K562 (cell line): ENCODE measurements around the gene G6PD. TPM values are rescaled to one million over a fixed set of nuclear protein-coding genes. Genes with fewer than 3 reads are reported as not detected.

Experiments used
- CBX1 ChIP-seq: sonication (generic); IDR thresholded peaks from 2 replicates; pipeline ENCODE4 v1.6.1; 2016; ENCODE audit warnings: antibody characterized with exemption, low read depth, mild to moderate bottlenecking
- ESRRB ChIP-seq: fragments of 250-450 bp; sonication (Bioruptor Pico); IDR thresholded peaks from 2 replicates; pipeline ENCODE4 v1.5.0; 2020; ENCODE audit warnings: mild to moderate bottlenecking, moderate library complexity, borderline replicate concordance
- FOXA1 ChIP-seq: fragments of 450-650 bp; IDR thresholded peaks from 2 replicates; pipeline ENCODE4 v1.6.1; 2016; ENCODE audit warnings: mild to moderate bottlenecking, borderline replicate concordance
- FOXK2 ChIP-seq, 2 experiments: fragments of 450-650 bp; IDR thresholded peaks in 1 of 2; conservative IDR thresholded peaks in 1 of 2; 2 replicates each; pipeline ENCODE4 v1.6.1; 2016; ENCODE audit warnings: low read depth in 2 of 2, mild to moderate bottlenecking in 1 of 2
- HDGF ChIP-seq: fragments of 450-650 bp; IDR thresholded peaks from 2 replicates; pipeline ENCODE4 v1.6.1; 2016
- HEY1 ChIP-seq: fragments of 250-450 bp; sonication (Bioruptor Pico); IDR thresholded peaks from 2 replicates; pipeline ENCODE4 v1.5.0; 2020; ENCODE audit warnings: mild to moderate bottlenecking, moderate library complexity, borderline replicate concordance
- KLF13 ChIP-seq: fragments of 450-650 bp; IDR thresholded peaks from 2 replicates; pipeline ENCODE4 v1.6.1; 2016; ENCODE audit warnings: missing genetic modification characterization, low read depth, mild to moderate bottlenecking, missing compliant biosample characterization, moderate library complexity, borderline replicate concordance
- POLR2AphosphoS5 ChIP-seq: IDR thresholded peaks from 2 replicates; pipeline ENCODE4 v1.6.1; 2011; ENCODE audit warnings: mild to moderate bottlenecking, low read depth, low read length, moderate library complexity; ENCODE audit not compliant: control insufficient read depth, insufficient read depth
- SMAD4 ChIP-seq: fragments of 250-450 bp; sonication (Bioruptor Pico); conservative IDR thresholded peaks from 2 replicates; pipeline ENCODE4 v1.8.0; 2021; ENCODE audit warnings: inconsistent platforms, mild to moderate bottlenecking, moderate library complexity
- TGIF2 ChIP-seq: sonication (generic); formaldehyde crosslinking; IDR thresholded peaks from 2 replicates; pipeline ENCODE4 v1.8.1; 2022; ENCODE audit warnings: mild to moderate bottlenecking, missing genetic modification reagents, moderate library complexity
- ZFX ChIP-seq: sonication (generic); formaldehyde crosslinking; IDR thresholded peaks from 2 replicates; pipeline ENCODE4 v1.8.0; 2022; ENCODE audit warnings: mild to moderate bottlenecking, missing genetic modification reagents, moderate library complexity
- ZKSCAN3 ChIP-seq: fragments of 250-450 bp; sonication (Bioruptor Pico); IDR thresholded peaks from 2 replicates; pipeline ENCODE4 v1.4.0; 2020
- ZNF766 ChIP-seq: fragments of 200-800 bp; sonication (Bioruptor generic); conservative IDR thresholded peaks from 2 replicates; pipeline ENCODE4 v1.6.1; 2016; ENCODE audit warnings: missing genetic modification characterization, missing compliant biosample characterization
- polyA plus RNA-seq, 8 experiments: library from polyadenylated mRNA; depleted of rRNA in 4 of 8; stranded (reverse) in 5 of 8; unstranded in 3 of 8; fragments of >200 nt; fragmentation: Nextera tagmentation in 2 of 8; fragmentation: Illumina TruSeq in 1 of 8; extraction: Ambion mirVana in 2 of 8; extraction: Trizol in 1 of 8; gene quantifications; 2 replicates each; pipeline versions ENCODE4 v1.2.1 to v1.2.3, GENCODE V29; 2011 to 2014; ENCODE audit warnings: inconsistent platforms in 1 of 8, missing spikeins in 1 of 8
- total RNA-seq, 7 experiments: library from RNA; depleted of rRNA in 6 of 7; stranded (reverse); fragments of >200 nt in 6 of 7; fragmentation: Illumina TruSeq in 2 of 7; extraction: Trizol in 2 of 7; gene quantifications; 2 replicates each; pipeline versions ENCODE4 v1.2.1 to v1.2.3, GENCODE V29; 2011 to 2021; ENCODE audit warnings: low replicate concordance in 1 of 7
- TF ChIP-seq, protein P1 (sequence below): fragments of 450-650 bp; IDR thresholded peaks from 2 replicates; pipeline ENCODE4 v1.6.1; 2017; ENCODE audit warnings: antibody characterized with exemption
- TF ChIP-seq, protein P2 (sequence below): IDR thresholded peaks from 2 replicates; pipeline ENCODE4 v1.6.1; 2014; ENCODE audit warnings: antibody characterized with exemption
- TF ChIP-seq, protein P3 (sequence below), 2 experiments: fragments of 450-650 bp; IDR thresholded peaks; 2 replicates each; pipeline ENCODE4 v1.6.1; 2016
- TF ChIP-seq, protein P4 (sequence below): IDR thresholded peaks from 2 replicates; pipeline ENCODE4 v1.6.1; 2012; ENCODE audit warnings: low read depth, low read length, improper control_type of control experiment, borderline replicate concordance
- TF ChIP-seq, protein P5 (sequence below): fragments of 150-350 bp; IDR thresholded peaks from 2 replicates; pipeline ENCODE4 v1.6.1; 2014; ENCODE audit warnings: low read depth, mild to moderate bottlenecking, low read length, borderline replicate concordance

Gene G6PD
- total and polyA plus RNA-seq, 9 of the 15 experiments (the other 6 are each of a cell fraction or from before 2014, with no cell fraction given), result 2.9 to 222 (median 66.4) TPM

DNA sequence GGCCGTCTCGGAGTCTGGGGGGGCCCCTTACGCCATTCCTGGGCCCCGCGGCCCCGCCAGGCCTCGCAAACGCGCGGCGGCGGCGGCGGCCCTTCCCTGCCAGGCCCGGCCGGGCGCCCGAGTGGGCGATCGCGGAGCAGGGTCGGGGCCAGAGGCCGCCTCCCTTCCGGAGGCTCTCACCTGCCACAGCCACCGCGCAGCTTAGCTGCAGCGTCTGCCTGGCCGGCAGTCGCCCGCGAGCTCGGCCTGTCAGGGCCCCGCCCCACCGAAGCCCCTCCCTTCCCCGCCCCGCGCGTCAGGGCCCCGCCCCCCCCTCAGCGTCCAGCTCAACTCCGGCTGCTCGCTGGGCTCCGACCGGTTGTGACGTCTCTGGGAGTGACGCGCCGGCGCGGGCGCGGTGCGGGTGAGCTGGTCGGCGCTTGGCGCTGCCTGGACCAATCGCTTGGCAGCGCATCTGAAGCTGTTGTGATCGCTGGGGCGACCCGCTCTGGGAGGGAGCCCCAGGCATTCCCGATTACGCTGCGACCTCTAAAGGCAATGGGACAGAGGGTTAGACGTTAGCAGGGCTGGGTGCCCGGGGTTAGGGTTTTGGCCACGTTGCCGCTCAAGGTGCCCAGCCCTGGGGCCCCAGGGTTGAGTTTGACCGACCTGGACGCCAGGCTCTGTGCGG, 56.1 kb downstream of the G6PD start, which contains the start of gene SLC10A3 (continued):
- TF ChIP-seq ZNF766, result no peak
- TF ChIP-seq HEY1 (CRISPR knock-in tag), result no peak
- no peak for TF ChIP-seq TGIF2 (CRISPR knock-in tag)
- TF ChIP-seq, protein P1, sequence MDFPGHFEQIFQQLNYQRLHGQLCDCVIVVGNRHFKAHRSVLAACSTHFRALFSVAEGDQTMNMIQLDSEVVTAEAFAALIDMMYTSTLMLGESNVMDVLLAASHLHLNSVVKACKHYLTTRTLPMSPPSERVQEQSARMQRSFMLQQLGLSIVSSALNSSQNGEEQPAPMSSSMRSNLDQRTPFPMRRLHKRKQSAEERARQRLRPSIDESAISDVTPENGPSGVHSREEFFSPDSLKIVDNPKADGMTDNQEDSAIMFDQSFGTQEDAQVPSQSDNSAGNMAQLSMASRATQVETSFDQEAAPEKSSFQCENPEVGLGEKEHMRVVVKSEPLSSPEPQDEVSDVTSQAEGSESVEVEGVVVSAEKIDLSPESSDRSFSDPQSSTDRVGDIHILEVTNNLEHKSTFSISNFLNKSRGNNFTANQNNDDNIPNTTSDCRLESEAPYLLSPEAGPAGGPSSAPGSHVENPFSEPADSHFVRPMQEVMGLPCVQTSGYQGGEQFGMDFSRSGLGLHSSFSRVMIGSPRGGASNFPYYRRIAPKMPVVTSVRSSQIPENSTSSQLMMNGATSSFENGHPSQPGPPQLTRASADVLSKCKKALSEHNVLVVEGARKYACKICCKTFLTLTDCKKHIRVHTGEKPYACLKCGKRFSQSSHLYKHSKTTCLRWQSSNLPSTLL, result no peak
- TF ChIP-seq, protein P2, sequence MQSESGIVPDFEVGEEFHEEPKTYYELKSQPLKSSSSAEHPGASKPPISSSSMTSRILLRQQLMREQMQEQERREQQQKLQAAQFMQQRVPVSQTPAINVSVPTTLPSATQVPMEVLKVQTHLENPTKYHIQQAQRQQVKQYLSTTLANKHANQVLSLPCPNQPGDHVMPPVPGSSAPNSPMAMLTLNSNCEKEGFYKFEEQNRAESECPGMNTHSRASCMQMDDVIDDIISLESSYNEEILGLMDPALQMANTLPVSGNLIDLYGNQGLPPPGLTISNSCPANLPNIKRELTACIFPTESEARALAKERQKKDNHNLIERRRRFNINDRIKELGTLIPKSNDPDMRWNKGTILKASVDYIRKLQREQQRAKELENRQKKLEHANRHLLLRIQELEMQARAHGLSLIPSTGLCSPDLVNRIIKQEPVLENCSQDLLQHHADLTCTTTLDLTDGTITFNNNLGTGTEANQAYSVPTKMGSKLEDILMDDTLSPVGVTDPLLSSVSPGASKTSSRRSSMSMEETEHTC, result no peak
- no peak for TF ChIP-seq HDGF
- TF ChIP-seq FOXK2 (conservative IDR thresholded peaks at IDR 0.05 in 1 of 2, IDR thresholded peaks at IDR 0.05 in 1 of 2; ENCODE audit: low read depth in 2 of 2), result peak; percentile 43 to 49; a peak in 2 of 4 replicates
- no peak for TF ChIP-seq KLF13 (tag)
- TF ChIP-seq SMAD4 (CRISPR knock-in tag), result peak; percentile 73
- TF ChIP-seq, protein P3, sequence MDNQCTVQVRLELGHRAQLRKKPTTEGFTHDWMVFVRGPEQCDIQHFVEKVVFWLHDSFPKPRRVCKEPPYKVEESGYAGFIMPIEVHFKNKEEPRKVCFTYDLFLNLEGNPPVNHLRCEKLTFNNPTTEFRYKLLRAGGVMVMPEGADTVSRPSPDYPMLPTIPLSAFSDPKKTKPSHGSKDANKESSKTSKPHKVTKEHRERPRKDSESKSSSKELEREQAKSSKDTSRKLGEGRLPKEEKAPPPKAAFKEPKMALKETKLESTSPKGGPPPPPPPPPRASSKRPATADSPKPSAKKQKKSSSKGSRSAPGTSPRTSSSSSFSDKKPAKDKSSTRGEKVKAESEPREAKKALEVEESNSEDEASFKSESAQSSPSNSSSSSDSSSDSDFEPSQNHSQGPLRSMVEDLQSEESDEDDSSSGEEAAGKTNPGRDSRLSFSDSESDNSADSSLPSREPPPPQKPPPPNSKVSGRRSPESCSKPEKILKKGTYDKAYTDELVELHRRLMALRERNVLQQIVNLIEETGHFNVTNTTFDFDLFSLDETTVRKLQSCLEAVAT (IDR thresholded peaks at IDR 0.05), result no peak
- TF ChIP-seq, protein P4, sequence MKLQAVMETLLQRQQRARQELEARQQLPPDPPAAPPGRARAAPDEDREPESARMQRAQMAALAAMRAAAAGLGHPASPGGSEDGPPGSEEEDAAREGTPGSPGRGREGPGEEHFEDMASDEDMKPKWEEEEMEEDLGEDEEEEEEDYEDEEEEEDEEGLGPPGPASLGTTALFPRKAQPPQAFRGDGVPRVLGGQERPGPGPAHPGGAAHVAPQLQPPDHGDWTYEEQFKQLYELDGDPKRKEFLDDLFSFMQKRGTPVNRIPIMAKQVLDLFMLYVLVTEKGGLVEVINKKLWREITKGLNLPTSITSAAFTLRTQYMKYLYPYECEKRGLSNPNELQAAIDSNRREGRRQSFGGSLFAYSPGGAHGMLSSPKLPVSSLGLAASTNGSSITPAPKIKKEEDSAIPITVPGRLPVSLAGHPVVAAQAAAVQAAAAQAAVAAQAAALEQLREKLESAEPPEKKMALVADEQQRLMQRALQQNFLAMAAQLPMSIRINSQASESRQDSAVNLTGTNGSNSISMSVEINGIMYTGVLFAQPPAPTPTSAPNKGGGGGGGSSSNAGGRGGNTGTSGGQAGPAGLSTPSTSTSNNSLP, result no peak
- TF ChIP-seq ESRRB (CRISPR knock-in tag), result no peak
- peak; percentile 61 for TF ChIP-seq ZFX (CRISPR knock-in tag)
- TF ChIP-seq, protein P5, sequence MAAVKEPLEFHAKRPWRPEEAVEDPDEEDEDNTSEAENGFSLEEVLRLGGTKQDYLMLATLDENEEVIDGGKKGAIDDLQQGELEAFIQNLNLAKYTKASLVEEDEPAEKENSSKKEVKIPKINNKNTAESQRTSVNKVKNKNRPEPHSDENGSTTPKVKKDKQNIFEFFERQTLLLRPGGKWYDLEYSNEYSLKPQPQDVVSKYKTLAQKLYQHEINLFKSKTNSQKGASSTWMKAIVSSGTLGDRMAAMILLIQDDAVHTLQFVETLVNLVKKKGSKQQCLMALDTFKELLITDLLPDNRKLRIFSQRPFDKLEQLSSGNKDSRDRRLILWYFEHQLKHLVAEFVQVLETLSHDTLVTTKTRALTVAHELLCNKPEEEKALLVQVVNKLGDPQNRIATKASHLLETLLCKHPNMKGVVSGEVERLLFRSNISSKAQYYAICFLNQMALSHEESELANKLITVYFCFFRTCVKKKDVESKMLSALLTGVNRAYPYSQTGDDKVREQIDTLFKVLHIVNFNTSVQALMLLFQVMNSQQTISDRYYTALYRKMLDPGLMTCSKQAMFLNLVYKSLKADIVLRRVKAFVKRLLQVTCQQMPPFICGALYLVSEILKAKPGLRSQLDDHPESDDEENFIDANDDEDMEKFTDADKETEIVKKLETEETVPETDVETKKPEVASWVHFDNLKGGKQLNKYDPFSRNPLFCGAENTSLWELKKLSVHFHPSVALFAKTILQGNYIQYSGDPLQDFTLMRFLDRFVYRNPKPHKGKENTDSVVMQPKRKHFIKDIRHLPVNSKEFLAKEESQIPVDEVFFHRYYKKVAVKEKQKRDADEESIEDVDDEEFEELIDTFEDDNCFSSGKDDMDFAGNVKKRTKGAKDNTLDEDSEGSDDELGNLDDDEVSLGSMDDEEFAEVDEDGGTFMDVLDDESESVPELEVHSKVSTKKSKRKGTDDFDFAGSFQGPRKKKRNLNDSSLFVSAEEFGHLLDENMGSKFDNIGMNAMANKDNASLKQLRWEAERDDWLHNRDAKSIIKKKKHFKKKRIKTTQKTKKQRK, result no peak
- peak; percentile 60 for TF ChIP-seq POLR2AphosphoS5
- no peak for TF ChIP-seq ZKSCAN3
- no peak for TF ChIP-seq FOXA1
- TF ChIP-seq CBX1, result no peak
